Measurements from ENCODE around the gene MUC20.
"Not testable (repeated sequence)": the region's sequence is repeated elsewhere in the genome, so short reads cannot be mapped to it uniquely, and the experiment has no call there.

The MUC20 gene

GRCh38 chr3:195731356-195731905, 10.7 kb downstream of the MUC20 start:
- no peak for DNase-seq

- no peak for DNase-seq
Observed at GRCh38 chr3:195732940-195733339, 12.2 kb downstream of the MUC20 start.

- no peak for DNase-seq
Observed at GRCh38 chr3:195735036-195735695, 14.4 kb downstream of the MUC20 start.

- no peak for DNase-seq
Observed at GRCh38 chr3:195736866-195737490, 16.2 kb downstream of the MUC20 start.

- DNase-seq, result not testable (repeated sequence)
Observed at GRCh38 chr3:195737782-195738181, 17.0 kb downstream of the MUC20 start.

- DNase-seq, result no peak
Observed at GRCh38 chr3:195738274-195739044, 17.7 kb downstream of the MUC20 start.

GRCh38 chr3:195739561-195740111, 18.9 kb downstream of the MUC20 start:
- DNase-seq, result no peak

- no peak for DNase-seq
Observed at GRCh38 chr3:195744437-195744836, 23.7 kb downstream of the MUC20 start.

GRCh38 chr3:195746346-195746745, 25.6 kb downstream of the MUC20 start:
- DNase-seq, result no peak

- DNase-seq, result no peak
Observed at GRCh38 chr3:195746751-195747150, 26.0 kb downstream of the MUC20 start.

GRCh38 chr3:195748661-195749060, 27.9 kb downstream of the MUC20 start:
- DNase-seq, result no peak

GRCh38 chr3:195749101-195749500, 28.3 kb downstream of the MUC20 start:
- not testable (repeated sequence) for DNase-seq

GRCh38 chr3:195750797-195751520, 30.2 kb downstream of the MUC20 start:
- no peak for DNase-seq

GRCh38 chr3:195751560-195751959, 30.8 kb downstream of the MUC20 start:
- DNase-seq, result no peak

GRCh38 chr3:195752066-195752465, 31.3 kb downstream of the MUC20 start:
- DNase-seq, result no peak

- no peak for DNase-seq
Observed at GRCh38 chr3:195752546-195753331, 32.0 kb downstream of the MUC20 start.

GRCh38 chr3:195753581-195753980, 32.8 kb downstream of the MUC20 start:
- DNase-seq, result no peak

GRCh38 chr3:195754141-195754540, 33.4 kb downstream of the MUC20 start:
- DNase-seq, result no peak

- DNase-seq, result no peak
Observed at GRCh38 chr3:195754906-195755305, 34.1 kb downstream of the MUC20 start.

GRCh38 chr3:195755391-195755790, 34.6 kb downstream of the MUC20 start:
- no peak for DNase-seq

GRCh38 chr3:195755791-195756676, 35.3 kb downstream of the MUC20 start:
- DNase-seq, result no peak

Measured in retina (tissue), 1 donor.